HFF-Myc (cell line): ENCODE measurements around the gene LMOD3.

Source experiments
- DNase-seq: peaks from one replicate; pipeline ENCODE4 v3.0.0-alpha.2; 2011; ENCODE audit warnings: low read depth; ENCODE audit errors: extremely low read depth
- H3K4me3 ChIP-seq: replicated peaks from 2 replicates; pipeline ENCODE4 v1.5.1; 2011; ENCODE audit warnings: low read depth, mild to moderate bottlenecking, control low read depth, low read length
- CTCF ChIP-seq: IDR thresholded peaks from 2 replicates; pipeline ENCODE4 v1.5.1; 2012; ENCODE audit warnings: mild to moderate bottlenecking, low read depth, low read length, control low read depth; ENCODE audit errors: missing control alignments

Gene LMOD3

GRCh38 chr3:69072928-69073327, 49.5 kb downstream of the LMOD3 start:
- TF ChIP-seq CTCF: no peak
- no peak for DNase-seq
- H3K4me3 ChIP-seq: no peak overlapping the region

GRCh38 chr3:69066121-69066520, 56.3 kb downstream of the LMOD3 start:
- no peak for DNase-seq
- TF ChIP-seq CTCF: no peak
- no peak overlapping the region for H3K4me3 ChIP-seq

- no peak for TF ChIP-seq CTCF
- DNase-seq: no peak
- no peak overlapping the region for H3K4me3 ChIP-seq
These were observed 57.0 kb downstream of the LMOD3 start for GRCh38 chr3:69065318-69065964.

GRCh38 chr3:69063636-69064035, 58.8 kb downstream of the LMOD3 start:
- no peak for TF ChIP-seq CTCF
- no peak for DNase-seq
- no peak overlapping the region for H3K4me3 ChIP-seq

GRCh38 chr3:69059688-69060087, 62.7 kb downstream of the LMOD3 start:
- no peak for TF ChIP-seq CTCF
- no peak overlapping the region for H3K4me3 ChIP-seq
- no peak for DNase-seq

- no peak for TF ChIP-seq CTCF
- no peak for DNase-seq
These were observed 63.5 kb downstream of the LMOD3 start for GRCh38 chr3:69058947-69059224.

More at GRCh38 chr3:69058947-69059224, 63.5 kb downstream of the LMOD3 start:
- no peak overlapping the region for H3K4me3 ChIP-seq
